Measurements from ENCODE around the gene PEX14. TPM values are rescaled to one million over a fixed set of nuclear protein-coding genes. Genes with fewer than 3 reads are reported as not detected.

Gene PEX14
- total RNA-seq, 2 donors from 2014 or later: 20.7 to 23.7 TPM

GRCh38 chr1:10644307-10645128, 169.8 kb downstream of the PEX14 start:
- DNase-seq (ENCODE audit: low spot score) (no peak), ATAC-seq (no peak)
- Mint-ChIP-seq H3K27me3 (no peaks in the 10 kb centered on the region), H3K4me3 (no peak overlapping the region), H3K27ac (no peak overlapping the region), H3K9me3 (no peaks in the 10 kb centered on the region), H3K36me3 (no peaks in the 10 kb centered on the region), H3K4me1 (ENCODE audit: low read depth in 2 of 2) (peaks cover 0 to 3% of the 10 kb centered on the region in 2 donors)

DNA sequence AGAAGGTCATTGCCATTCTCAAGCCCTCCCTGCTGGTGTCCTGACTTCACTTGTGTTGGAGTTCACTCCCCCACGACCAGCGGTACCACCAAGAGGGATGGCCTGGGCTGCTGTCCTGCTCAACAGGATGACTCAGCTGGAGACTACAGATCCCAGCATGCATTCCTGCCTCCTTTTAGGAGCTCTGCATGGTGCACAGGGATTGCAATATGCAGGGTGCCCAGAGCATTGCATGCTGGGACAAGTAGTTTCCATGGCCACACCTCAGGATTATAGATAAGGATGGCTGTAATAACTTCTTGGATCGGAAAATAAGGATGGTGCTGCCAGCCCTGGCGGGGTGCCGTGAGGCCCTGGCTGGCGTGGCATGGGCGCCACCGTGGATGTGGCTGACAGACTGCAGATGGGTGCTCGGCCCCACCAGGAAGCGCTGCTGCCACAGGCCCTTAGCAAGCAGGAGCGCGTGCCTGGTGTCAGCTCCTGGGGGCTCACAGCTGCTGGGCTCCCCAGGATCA, 171.7 kb downstream of the PEX14 start:
- DNase-seq (ENCODE audit: low spot score): no peak
- no peaks in the 10 kb centered on the region for H3K27me3 Mint-ChIP-seq
- no peak overlapping the region for H3K27ac Mint-ChIP-seq
- H3K9me3 Mint-ChIP-seq: no peaks in the 10 kb centered on the region
- no peaks in the 10 kb centered on the region for H3K36me3 Mint-ChIP-seq
- peaks cover 0 to 3% of the 10 kb centered on the region in 2 donors for H3K4me1 Mint-ChIP-seq (ENCODE audit: low read depth in 2 of 2)
- no peak overlapping the region for H3K4me3 Mint-ChIP-seq
- ATAC-seq: no peak

DNA sequence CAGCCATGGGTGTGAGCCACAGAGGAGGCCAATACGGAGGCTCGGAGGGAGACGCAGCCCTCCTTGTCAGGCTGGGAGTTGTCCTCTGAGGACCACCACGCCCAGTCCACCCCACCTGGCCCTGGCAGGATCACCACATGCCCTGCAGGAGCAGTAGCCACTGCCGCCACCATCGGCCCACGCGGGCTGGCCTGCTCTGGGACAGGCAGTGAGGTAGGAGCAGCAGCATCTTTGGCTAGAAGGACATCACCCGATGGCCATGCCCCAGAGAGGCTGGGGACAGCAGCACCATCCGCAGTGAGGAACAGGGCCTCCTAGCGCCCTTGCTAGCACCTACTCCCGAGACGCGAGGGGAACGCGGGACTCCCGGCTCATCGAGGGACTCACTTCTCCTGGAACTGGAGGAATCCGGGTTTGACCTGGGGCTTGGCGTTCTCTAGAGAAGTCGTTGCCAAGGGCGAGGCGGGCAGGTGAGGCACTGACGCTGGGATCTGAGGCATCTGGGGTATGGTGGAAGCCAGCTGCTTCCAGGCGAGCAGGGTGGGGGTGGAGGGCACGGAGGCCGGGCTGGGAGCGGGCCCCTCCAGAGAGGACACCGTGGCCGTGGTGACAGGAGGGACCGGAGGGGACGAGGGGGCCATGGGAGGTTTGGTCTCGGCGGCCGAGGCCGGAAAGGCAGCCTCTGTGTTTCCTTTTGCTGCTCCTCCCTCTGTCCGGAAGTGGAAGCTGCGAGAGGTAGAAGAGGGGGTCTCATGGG, 172.8 kb downstream of the PEX14 start:
- H3K36me3 Mint-ChIP-seq: no peaks in the 10 kb centered on the region
- H3K27ac Mint-ChIP-seq: no peak overlapping the region

DNA sequence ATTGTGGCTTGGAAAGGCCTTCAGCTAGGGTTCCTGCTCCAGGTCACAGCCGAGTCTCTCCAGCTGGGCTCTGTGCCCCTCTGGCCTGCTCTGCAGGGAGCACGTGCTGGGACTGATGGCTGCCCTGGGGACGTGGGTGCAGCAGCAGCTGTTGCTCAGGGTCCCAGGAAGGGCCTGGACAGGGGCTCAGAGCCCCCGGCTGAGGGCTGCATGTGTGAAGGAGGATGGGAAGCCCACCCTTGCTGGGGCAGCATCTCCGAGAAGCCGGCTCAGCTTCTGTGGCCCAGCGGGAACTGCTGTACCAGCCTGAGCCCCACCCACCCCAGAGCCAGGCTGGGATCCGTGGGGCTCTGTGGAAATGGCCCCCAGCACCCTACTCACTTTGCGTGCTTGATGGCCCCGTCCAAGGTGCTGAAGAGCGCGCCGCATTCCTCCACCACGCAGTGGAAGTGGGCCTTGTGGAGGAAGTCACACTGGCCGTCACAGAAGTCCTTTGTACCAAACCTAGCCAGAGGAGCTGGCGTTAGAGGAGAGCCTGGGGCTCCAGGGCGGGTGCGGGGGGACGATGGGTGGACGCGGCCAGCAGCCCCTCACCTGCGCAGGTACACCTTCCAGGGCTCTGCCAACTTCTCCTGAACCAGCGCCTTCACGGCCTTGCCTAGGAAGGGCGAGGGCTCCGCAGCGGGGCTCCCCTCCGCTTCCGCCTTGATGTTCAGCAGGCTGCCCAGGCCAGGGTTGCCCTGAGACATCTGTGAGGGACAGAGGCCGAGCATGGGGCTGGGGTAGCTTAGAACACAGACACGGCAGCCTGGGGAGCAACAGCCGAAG, 174.2 kb downstream of the PEX14 start:
- no peaks in the 10 kb centered on the region for H3K9me3 Mint-ChIP-seq
- no peak for DNase-seq (ENCODE audit: low spot score)
- no peaks in the 10 kb centered on the region for H3K27me3 Mint-ChIP-seq
- H3K27ac Mint-ChIP-seq: no peak overlapping the region
- H3K4me3 Mint-ChIP-seq: no peak overlapping the region
- H3K4me1 Mint-ChIP-seq (ENCODE audit: low read depth in 2 of 2): no peaks in the 10 kb centered on the region
- ATAC-seq: no peak
- no peaks in the 10 kb centered on the region for H3K36me3 Mint-ChIP-seq

More for the DNA sequence above, 172.8 kb downstream of the PEX14 start:
- Mint-ChIP-seq H3K27me3 (no peaks in the 10 kb centered on the region), H3K4me1 (ENCODE audit: low read depth in 2 of 2) (no peaks in the 10 kb centered on the region), H3K4me3 (no peak overlapping the region), H3K9me3 (no peaks in the 10 kb centered on the region)
- ATAC-seq: no peak
- DNase-seq (ENCODE audit: low spot score): no peak

GRCh38 chr1:10649517-10650201, 174.9 kb downstream of the PEX14 start:
- H3K27ac Mint-ChIP-seq: no peak overlapping the region
- no peaks in the 10 kb centered on the region for H3K27me3 Mint-ChIP-seq
- H3K36me3 Mint-ChIP-seq: no peaks in the 10 kb centered on the region
- no peaks in the 10 kb centered on the region for H3K9me3 Mint-ChIP-seq
- no peaks in the 10 kb centered on the region for H3K4me1 Mint-ChIP-seq (ENCODE audit: low read depth in 2 of 2)
- H3K4me3 Mint-ChIP-seq: no peak overlapping the region
- DNase-seq (ENCODE audit: low spot score): no peak
- ATAC-seq: no peak

GRCh38 chr1:10650556-10651388, 176.0 kb downstream of the PEX14 start:
- ATAC-seq (no peak), DNase-seq (ENCODE audit: low spot score) (no peak)
- no peak overlapping the region for H3K27ac Mint-ChIP-seq
- H3K9me3 Mint-ChIP-seq: no peaks in the 10 kb centered on the region
- no peak overlapping the region for H3K4me3 Mint-ChIP-seq
- H3K27me3 Mint-ChIP-seq: no peaks in the 10 kb centered on the region
- H3K36me3 Mint-ChIP-seq: no peaks in the 10 kb centered on the region
- H3K4me1 Mint-ChIP-seq (ENCODE audit: low read depth in 2 of 2): no peaks in the 10 kb centered on the region

GRCh38 chr1:10651389-10651766, 176.6 kb downstream of the PEX14 start:
- Mint-ChIP-seq H3K9me3 (no peaks in the 10 kb centered on the region), H3K27ac (no peak overlapping the region), H3K27me3 (no peaks in the 10 kb centered on the region), H3K4me1 (ENCODE audit: low read depth in 2 of 2) (no peaks in the 10 kb centered on the region), H3K36me3 (no peaks in the 10 kb centered on the region), H3K4me3 (no peak overlapping the region)
- DNase-seq (ENCODE audit: low spot score): no peak
- no peak for ATAC-seq

DNA sequence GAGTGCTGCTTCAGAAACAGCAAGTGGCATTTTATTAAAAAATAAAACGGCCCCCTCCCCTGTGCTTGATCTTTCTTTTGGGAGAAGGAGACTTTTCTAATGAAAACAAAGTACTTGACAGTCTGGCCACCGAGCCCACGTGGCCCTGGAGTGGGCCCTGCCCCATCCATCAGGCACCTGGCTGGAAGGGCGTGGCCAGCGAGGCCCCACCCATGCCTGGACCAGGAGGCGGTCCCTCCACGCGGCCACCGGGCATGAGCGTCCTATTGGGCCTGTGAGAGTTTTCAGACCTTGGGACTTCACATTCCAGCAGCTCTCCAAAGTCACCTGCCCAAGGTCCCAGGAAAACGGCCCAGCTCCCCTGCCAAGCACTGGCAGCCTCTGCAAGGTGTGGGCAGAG, 177.0 kb downstream of the PEX14 start:
- H3K27ac Mint-ChIP-seq: no peak overlapping the region
- no peak for ATAC-seq
- DNase-seq (ENCODE audit: low spot score): no peak
- no peaks in the 10 kb centered on the region for H3K9me3 Mint-ChIP-seq
- H3K4me1 Mint-ChIP-seq (ENCODE audit: low read depth in 2 of 2): no peaks in the 10 kb centered on the region
- H3K36me3 Mint-ChIP-seq: no peaks in the 10 kb centered on the region
- no peak overlapping the region for H3K4me3 Mint-ChIP-seq
- no peaks in the 10 kb centered on the region for H3K27me3 Mint-ChIP-seq

- H3K27ac Mint-ChIP-seq: no peak overlapping the region
- H3K27me3 Mint-ChIP-seq: no peaks in the 10 kb centered on the region
- no peaks in the 10 kb centered on the region for H3K4me1 Mint-ChIP-seq (ENCODE audit: low read depth in 2 of 2)
- H3K4me3 Mint-ChIP-seq: no peak overlapping the region
- H3K36me3 Mint-ChIP-seq: no peaks in the 10 kb centered on the region
- no peak for DNase-seq (ENCODE audit: low spot score)
- no peak for ATAC-seq
- no peaks in the 10 kb centered on the region for H3K9me3 Mint-ChIP-seq
Measured at GRCh38 chr1:10652626-10653025, 177.9 kb downstream of the PEX14 start.

GRCh38 chr1:10653370-10654125, 178.8 kb downstream of the PEX14 start:
- H3K27ac Mint-ChIP-seq: no peak overlapping the region
- no peak for DNase-seq (ENCODE audit: low spot score)
- no peaks in the 10 kb centered on the region for H3K36me3 Mint-ChIP-seq
- no peaks in the 10 kb centered on the region for H3K27me3 Mint-ChIP-seq
- H3K4me1 Mint-ChIP-seq (ENCODE audit: low read depth in 2 of 2): no peaks in the 10 kb centered on the region
- ATAC-seq: no peak
- H3K9me3 Mint-ChIP-seq: no peaks in the 10 kb centered on the region
- H3K4me3 Mint-ChIP-seq: no peak overlapping the region

DNA sequence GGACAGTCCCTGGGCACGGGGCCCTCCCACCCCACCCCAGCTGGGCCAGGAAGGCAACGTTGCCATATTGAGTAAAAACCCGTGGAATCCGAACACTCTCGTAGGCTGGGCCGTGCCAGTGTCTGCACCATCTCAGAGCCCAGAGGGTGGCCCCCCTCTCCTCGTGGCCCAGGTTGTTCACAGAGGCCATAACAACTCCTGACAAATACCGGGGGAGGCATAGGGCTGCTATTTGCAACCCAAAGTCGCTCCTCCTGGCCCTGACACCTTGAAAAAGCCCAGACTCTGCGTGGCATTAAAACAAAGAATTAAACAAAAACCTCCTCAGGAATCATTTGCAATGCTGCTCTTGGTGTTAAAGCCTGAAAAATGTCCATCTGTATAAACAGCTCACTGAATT, 180.3 kb downstream of the PEX14 start:
- H3K27ac Mint-ChIP-seq: no peak overlapping the region
- no peaks in the 10 kb centered on the region for H3K27me3 Mint-ChIP-seq
- no peak overlapping the region for H3K4me3 Mint-ChIP-seq
- DNase-seq (ENCODE audit: low spot score) (no peak), ATAC-seq (no peak)
- H3K36me3 Mint-ChIP-seq: no peaks in the 10 kb centered on the region
- H3K9me3 Mint-ChIP-seq: no peaks in the 10 kb centered on the region
- H3K4me1 Mint-ChIP-seq (ENCODE audit: low read depth in 2 of 2): no peaks in the 10 kb centered on the region

GRCh38 chr1:10656431-10656830, 181.7 kb downstream of the PEX14 start:
- no peaks in the 10 kb centered on the region for H3K27me3 Mint-ChIP-seq
- ATAC-seq (no peak), DNase-seq (ENCODE audit: low spot score) (no peak)
- H3K27ac Mint-ChIP-seq: no peak overlapping the region
- H3K9me3 Mint-ChIP-seq: no peaks in the 10 kb centered on the region
- no peaks in the 10 kb centered on the region for H3K4me1 Mint-ChIP-seq (ENCODE audit: low read depth in 2 of 2)
- H3K4me3 Mint-ChIP-seq: no peak overlapping the region
- H3K36me3 Mint-ChIP-seq: no peaks in the 10 kb centered on the region

Data from natural killer cell treated with Interleukin-12 subunit alpha and Interleukin-12 subunit beta and Interleukin-15 and Interleukin-18, amount 100 ng/mL, for 72 hours (primary cell).